Measurements from ENCODE around the gene LMF2.

GRCh38 chr22:50469377-50470305 is 37.9 kb downstream of the LMF2 start:
- TF ChIP-seq CTCF (IDR thresholded peaks at IDR 0.05; ENCODE audit: low read length) (no peak), EZH2phosphoT487 (IDR thresholded peaks at IDR 0.05; ENCODE audit: low read length) (no peak)

All from MM.1S (cell line).